Keratinocyte (primary cell): Measurements from ENCODE around the gene HCFC1. TPM values are rescaled to one million over a fixed set of nuclear protein-coding genes. Genes with fewer than 3 reads are reported as not detected.

Experiments used
- DNase-seq: peaks from one replicate; pipeline ENCODE4 v3.0.0-alpha.2; 2011; ENCODE audit warnings: low read depth, missing footprints, low spot score
- FAIRE-seq: peaks from 2 replicates; lab custom pipeline; 2011; peaks lifted over from hg19 to GRCh38; lab: Jason Lieb, UNC
- H2AFZ ChIP-seq: 2 replicates; pipeline ENCODE4 v1.6.0; 2012; ENCODE audit warnings: low read length, control low read depth, inconsistent platforms; ENCODE audit not compliant: control insufficient read depth
- H3K27ac ChIP-seq: 2 replicates; pipeline ENCODE4 v1.5.1; 2011; ENCODE audit warnings: low read length; ENCODE audit not compliant: control insufficient read depth, insufficient read depth
- H3K27me3 ChIP-seq: 3 replicates; pipeline ENCODE4 v1.6.0; 2011; ENCODE audit warnings: low read length; ENCODE audit not compliant: control insufficient read depth, insufficient read depth; ENCODE audit errors: extremely low read depth
- H3K36me3 ChIP-seq, 2 experiments: 2 replicates in 1 of 2; 3 replicates in 1 of 2; pipeline ENCODE4 v1.5.1; 2011; ENCODE audit warnings: low read length in 2 of 2, mild to moderate bottlenecking in 1 of 2; ENCODE audit not compliant: control insufficient read depth in 2 of 2, insufficient read depth in 2 of 2; ENCODE audit errors: extremely low read depth in 1 of 2
- H3K4me1 ChIP-seq: 3 replicates; pipeline ENCODE4 v1.5.1; 2011; ENCODE audit warnings: low read length; ENCODE audit not compliant: control insufficient read depth, insufficient read depth; ENCODE audit errors: extremely low read depth
- H3K4me2 ChIP-seq: 3 replicates; pipeline ENCODE4 v1.6.0; 2011; ENCODE audit warnings: low read depth, low read length; ENCODE audit not compliant: control insufficient read depth, insufficient read depth; ENCODE audit errors: extremely low read depth
- H3K4me3 ChIP-seq, 3 experiments: fragments of 200-600 bp in 1 of 3; sonication (generic) in 1 of 3; 2 replicates in 2 of 3; 3 replicates in 1 of 3; pipeline ENCODE4 v1.5.1; 2011 to 2016; ENCODE audit warnings: low read length in 3 of 3, mild to moderate bottlenecking in 3 of 3, control low read depth in 2 of 3, inconsistent platforms in 1 of 3, low read depth in 1 of 3, mixed read lengths in 1 of 3, mixed run types in 1 of 3, moderate library complexity in 1 of 3; ENCODE audit not compliant: control insufficient read depth in 2 of 3, insufficient read depth in 2 of 3; ENCODE audit errors: extremely low read depth in 1 of 3
- H3K79me2 ChIP-seq: 2 replicates; pipeline ENCODE4 v1.6.0; 2012; ENCODE audit warnings: low read length; ENCODE audit not compliant: control insufficient read depth, insufficient read depth
- H3K9ac ChIP-seq: 3 replicates; pipeline ENCODE4 v1.6.0; 2011; ENCODE audit warnings: low read length; ENCODE audit not compliant: control insufficient read depth, insufficient read depth; ENCODE audit errors: extremely low read depth
- H3K9me1 ChIP-seq: 3 replicates; pipeline ENCODE4 v1.6.0; 2011; ENCODE audit warnings: low read length; ENCODE audit not compliant: control insufficient read depth, insufficient read depth; ENCODE audit errors: extremely low read depth
- H3K9me3 ChIP-seq: 2 replicates; pipeline ENCODE4 v1.5.1; 2012; ENCODE audit warnings: low read depth, low read length; ENCODE audit not compliant: control insufficient read depth
- H4K20me1 ChIP-seq: 3 replicates; pipeline ENCODE4 v1.6.0; 2011; ENCODE audit warnings: low read length; ENCODE audit not compliant: control insufficient read depth, insufficient read depth; ENCODE audit errors: extremely low read depth
- CTCF ChIP-seq, 3 experiments: IDR thresholded peaks in 1 of 3; conservative IDR thresholded peaks in 1 of 3; optimal IDR thresholded peaks in 1 of 3; 2 replicates in 2 of 3; 3 replicates in 1 of 3; pipeline versions ENCODE3 to v1.5.1; 2011; ENCODE audit warnings: low read length in 3 of 3, mild to moderate bottlenecking in 3 of 3, moderate library complexity in 2 of 3, control low read depth in 1 of 3, inconsistent platforms in 1 of 3; ENCODE audit not compliant: insufficient read depth in 2 of 3; ENCODE audit errors: extremely low read depth in 1 of 3
- EZH2 ChIP-seq: IDR thresholded peaks from one replicate; pipeline ENCODE4 v1.6.1; 2012; ENCODE audit warnings: inconsistent platforms, mild to moderate bottlenecking, low read length, moderate library complexity
- dilution Hi-C: fragments of 300-500 bp; cut with MboI; formaldehyde crosslinking; loops from one replicate; pipeline ENCODE4 v1.7.0; 2020; ENCODE audit warnings: low sequenced_read_pairs; ENCODE audit not compliant: extremely low pct_ligation_motif_present
- polyA plus RNA-seq, 5 experiments: library from polyadenylated mRNA; depleted of rRNA in 3 of 5; stranded (reverse) in 3 of 5; stranded (forward) in 1 of 5; unstranded in 1 of 5; fragments of >200 nt; gene quantifications; 1 replicate in 1 of 5; 2 replicates in 3 of 5; 3 replicates in 1 of 5; pipeline versions ENCODE4 v1.2.1 to v1.2.3, GENCODE V29; 2011 to 2012; ENCODE audit warnings: missing spikeins in 2 of 5, low read depth in 1 of 5, low replicate concordance in 1 of 5

HCFC1 gene
- polyA plus RNA-seq, 1 donor (not counting 4 experiments of a cell fraction or from before 2014, with no cell fraction given): 2.7 TPM

GRCh38 chrX:153908219-153908860, 63.3 kb downstream of the HCFC1 start:
- no peaks in the 10 kb centered on the region for H3K36me3 ChIP-seq
- no peaks in the 10 kb centered on the region for H3K4me1 ChIP-seq
- no peaks in the 10 kb centered on the region for H3K9me3 ChIP-seq
- dilution Hi-C loops: no loop called here
- no peaks in the 10 kb centered on the region for H3K27me3 ChIP-seq
- no peak for FAIRE-seq
- H4K20me1 ChIP-seq: no peaks in the 10 kb centered on the region
- H2AFZ ChIP-seq: no peak overlapping the region
- no peak for TF ChIP-seq EZH2
- no peak for TF ChIP-seq CTCF (optimal IDR thresholded peaks at IDR 0.05 in 1 of 3, IDR thresholded peaks at IDR 0.05 in 1 of 3, conservative IDR thresholded peaks at IDR 0.05 in 1 of 3; ENCODE audit: extremely low read depth in 1 of 3, insufficient read depth in 2 of 3, low read length in 3 of 3)
- DNase-seq: no peak
- H3K4me3 ChIP-seq: no peak overlapping the region
- H3K9me1 ChIP-seq: no peaks in the 10 kb centered on the region
- no peak overlapping the region for H3K4me2 ChIP-seq
- no peak overlapping the region for H3K27ac ChIP-seq
- no peaks in the 10 kb centered on the region for H3K79me2 ChIP-seq
- no peak overlapping the region for H3K9ac ChIP-seq

- TF ChIP-seq CTCF (optimal IDR thresholded peaks at IDR 0.05 in 1 of 3, IDR thresholded peaks at IDR 0.05 in 1 of 3, conservative IDR thresholded peaks at IDR 0.05 in 1 of 3; ENCODE audit: extremely low read depth in 1 of 3, insufficient read depth in 2 of 3, low read length in 3 of 3): no peak
- no peak for TF ChIP-seq EZH2
- Histone ChIP-seq H3K9me1 (no peaks in the 10 kb centered on the region), H3K4me3 (no peak overlapping the region), H3K4me2 (no peak overlapping the region), H3K4me1 (no peaks in the 10 kb centered on the region), H3K27ac (no peak overlapping the region), H3K9ac (no peak overlapping the region), H3K27me3 (no peaks in the 10 kb centered on the region), H3K79me2 (no peaks in the 10 kb centered on the region), H3K9me3 (no peaks in the 10 kb centered on the region), H2AFZ (no peak overlapping the region), H3K36me3 (no peaks in the 10 kb centered on the region), H4K20me1 (no peaks in the 10 kb centered on the region)
- no peak for DNase-seq
- dilution Hi-C loops: no loop called here
- no peak for FAIRE-seq
These were observed 64.2 kb downstream of the HCFC1 start for GRCh38 chrX:153907456-153907855.
